HG02885 (cell line): ENCODE measurements around the gene TBCEL.
"Not testable (repeated sequence)": the region's sequence is repeated elsewhere in the genome, so short reads cannot be mapped to it uniquely, and the experiment has no call there.

Experiments
- ATAC-seq: cut with Tn5 transposase; IDR thresholded peaks from one replicate; pipeline ENCODE4 v1.9.1; 2021; ENCODE audit warnings: mild to moderate bottlenecking; ENCODE audit not compliant: unreplicated experiment, poor library complexity

Gene TBCEL, protein sequence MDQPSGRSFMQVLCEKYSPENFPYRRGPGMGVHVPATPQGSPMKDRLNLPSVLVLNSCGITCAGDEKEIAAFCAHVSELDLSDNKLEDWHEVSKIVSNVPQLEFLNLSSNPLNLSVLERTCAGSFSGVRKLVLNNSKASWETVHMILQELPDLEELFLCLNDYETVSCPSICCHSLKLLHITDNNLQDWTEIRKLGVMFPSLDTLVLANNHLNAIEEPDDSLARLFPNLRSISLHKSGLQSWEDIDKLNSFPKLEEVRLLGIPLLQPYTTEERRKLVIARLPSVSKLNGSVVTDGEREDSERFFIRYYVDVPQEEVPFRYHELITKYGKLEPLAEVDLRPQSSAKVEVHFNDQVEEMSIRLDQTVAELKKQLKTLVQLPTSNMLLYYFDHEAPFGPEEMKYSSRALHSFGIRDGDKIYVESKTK

DNA sequence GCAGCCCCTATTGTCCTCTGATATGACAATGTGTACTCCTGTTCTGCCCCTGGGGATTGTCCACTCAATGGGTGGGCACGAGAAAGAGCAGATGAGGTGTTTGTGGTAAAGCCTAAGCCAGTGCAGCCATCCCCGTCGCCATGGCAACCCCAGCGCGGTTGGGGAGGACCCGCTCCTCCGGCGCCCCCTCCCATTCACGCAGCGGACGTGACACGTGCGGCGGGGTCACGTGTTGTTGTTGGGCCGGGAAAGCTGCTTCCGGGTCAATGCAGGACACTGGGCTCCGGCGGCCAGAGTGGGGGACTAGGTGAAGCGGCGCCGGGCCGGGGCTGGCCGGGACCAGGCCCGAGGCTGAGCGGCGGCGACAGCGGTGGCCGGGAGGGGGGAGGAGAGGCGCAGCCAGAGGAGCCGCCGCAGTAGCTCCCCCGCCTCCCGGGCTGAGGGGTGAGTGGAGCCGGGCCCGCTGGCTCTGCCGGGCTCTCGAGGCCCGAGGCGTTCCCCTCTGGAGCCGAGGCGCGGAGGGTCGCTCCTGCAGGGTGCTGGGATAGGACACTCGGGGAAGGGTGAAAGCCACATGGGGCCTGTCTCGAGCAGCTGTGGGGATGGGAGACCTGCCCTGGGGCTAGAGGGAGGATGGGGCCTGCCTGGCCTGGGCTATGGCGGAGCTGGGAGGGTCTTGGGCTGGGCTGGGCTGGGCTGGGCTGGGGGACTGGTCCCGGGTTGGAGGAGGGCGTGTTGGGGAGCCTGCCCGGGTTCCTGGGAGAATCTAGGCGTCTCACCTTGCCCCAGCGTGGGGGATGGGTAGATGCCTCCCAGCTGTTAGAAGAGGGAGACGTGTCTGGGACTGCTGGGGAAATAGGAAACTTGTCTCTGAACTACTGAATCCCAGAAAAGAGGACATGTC, at the start of gene TBCEL:
Gene TBCEL, plus strand, starts transcription at position 255 of the 904 bp plus-strand sequence. CDS start 21,589 bp downstream, outside the sequence.
- peak; percentile 97 for ATAC-seq

DNA sequence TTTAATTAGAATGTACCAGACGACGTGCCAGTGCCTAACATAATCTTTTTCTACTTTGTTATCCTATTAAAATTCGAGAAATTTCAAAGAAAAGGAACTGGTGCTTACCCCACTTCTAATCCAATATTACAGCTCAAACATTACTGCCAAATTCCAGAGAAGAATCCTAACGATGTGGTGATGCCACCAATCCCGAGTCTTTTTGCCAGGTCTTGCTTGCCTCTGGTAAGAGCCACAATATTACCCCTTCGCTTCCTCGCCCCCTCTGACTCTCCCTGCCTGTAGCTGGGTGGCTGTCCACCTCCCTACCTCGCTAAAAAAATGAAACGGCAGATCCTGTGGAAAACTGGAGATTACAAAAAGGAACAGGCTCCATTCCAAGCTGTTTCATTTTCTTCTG, 49.4 kb upstream of the TBCEL start:
- no peak for ATAC-seq

DNA sequence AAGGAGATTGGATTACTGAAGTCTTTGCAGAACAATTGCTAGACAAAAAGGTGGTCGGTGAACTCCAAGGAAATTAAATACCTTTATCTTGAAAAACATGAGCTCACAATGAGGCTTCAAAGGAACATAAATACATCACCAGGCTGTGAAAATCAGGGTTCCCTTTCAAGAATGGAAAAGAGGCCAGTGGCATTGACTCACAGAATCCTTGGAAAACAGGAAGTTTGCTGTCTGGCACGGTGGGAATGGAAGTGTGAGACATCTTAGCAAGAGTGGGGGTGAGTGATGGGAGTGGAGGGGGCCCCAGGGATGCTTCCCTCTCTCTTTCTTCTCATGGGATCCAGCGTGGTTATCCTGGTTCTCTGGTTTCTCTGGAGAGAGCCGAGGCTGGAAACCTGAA, 48.9 kb upstream of the TBCEL start:
- ATAC-seq = no peak

DNA sequence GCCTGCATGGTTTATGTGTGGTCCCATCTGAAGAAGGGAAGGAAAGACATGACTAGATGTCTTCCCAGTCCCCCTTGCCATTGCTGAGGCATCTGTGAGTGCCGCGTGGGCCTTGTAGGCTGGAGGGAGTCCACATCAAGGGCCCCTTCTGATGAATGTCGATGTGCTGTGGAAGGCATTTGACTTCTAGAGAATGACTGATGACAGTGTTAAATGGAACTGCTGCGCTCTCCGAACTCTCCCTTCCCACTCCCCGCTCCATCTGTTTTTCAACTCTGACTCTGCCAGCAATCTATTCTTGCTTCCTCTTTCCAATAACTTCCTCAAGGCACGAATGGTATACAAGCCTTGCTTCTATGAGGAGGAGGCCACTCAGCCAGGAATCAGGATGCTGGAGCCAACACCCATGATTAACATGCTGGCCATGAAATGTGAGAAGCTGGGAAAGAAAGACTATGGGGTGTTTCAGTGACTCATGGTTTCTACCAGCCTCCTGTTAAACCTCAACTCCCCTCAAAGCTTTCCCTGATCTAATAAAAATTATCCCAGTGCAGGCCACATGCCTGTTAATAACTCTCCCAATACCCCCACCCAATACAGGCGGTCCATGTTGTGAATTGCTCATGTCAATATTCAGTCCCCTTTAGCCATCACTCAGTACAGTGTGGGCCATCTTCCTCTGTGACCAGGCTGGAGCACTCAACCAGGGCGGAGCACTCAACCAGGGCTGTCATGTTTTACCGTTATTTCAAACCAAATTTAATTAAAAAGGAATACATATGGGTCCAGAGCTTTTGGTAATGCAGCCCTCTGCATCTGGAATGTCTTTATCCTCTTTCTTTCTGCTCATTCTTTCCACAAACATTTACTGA, 46.4 kb upstream of the TBCEL start:
- no peak for ATAC-seq

DNA sequence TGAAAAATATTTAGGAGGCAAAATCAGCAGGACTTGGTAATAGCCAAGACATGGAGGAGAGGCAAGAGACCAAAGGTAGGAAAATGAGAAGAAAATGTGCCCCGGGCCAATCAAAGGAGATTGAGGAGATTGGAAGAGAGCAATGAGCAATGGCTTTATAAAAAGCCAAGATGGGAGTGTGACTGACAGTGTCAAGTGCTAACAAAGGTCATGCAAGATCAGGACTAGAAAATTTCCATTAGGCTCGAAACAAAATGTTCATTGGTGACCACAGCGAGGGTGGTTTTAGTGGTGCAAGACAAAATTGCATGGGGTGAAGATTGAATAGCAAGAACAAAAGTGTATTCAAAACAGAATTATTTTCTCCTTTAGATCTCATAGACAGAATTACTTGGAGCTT, 45.2 kb upstream of the TBCEL start:
- ATAC-seq = no peak

DNA sequence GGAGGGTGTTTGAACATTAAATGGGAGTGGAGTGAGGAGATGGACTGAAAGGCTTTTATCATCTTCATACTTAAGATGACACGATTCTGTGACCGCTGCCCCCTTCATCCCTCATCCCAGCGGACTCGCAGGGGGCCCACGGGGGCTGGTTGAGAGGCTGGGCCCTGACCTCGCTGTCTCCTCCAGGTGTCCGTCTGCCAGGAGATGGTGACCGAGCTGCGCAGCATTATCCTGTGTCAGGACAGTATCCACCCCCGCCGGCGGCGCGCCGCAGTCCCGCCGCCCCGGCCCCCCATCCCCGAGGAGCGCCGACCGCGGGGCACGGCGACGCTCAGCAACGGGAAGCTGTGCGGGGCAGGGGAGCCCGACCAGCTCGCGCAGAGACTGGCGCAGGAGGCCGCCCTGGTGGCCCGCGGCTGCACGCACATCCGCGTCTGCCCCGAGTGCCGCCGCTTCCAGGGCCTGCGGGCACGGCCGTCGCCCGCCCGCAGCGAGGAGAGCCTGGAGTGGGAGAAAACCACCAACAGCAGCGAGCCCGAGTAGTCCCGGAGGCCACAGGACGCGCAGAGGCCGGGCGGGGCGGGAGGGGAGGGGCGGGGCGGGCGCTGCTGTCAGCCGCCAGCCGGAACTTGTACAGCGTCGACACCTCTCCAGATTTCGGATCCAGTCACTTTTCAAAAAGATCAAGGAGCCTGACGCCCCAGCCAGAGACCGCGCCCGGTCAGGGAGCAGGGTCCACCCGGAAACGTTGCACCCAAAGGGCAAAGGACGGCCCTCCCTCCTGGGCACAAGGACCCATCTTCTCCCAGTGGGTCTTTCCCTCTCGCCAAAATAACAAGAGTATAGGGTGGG, 38.0 kb upstream of the TBCEL start:
- ATAC-seq = no peak

DNA sequence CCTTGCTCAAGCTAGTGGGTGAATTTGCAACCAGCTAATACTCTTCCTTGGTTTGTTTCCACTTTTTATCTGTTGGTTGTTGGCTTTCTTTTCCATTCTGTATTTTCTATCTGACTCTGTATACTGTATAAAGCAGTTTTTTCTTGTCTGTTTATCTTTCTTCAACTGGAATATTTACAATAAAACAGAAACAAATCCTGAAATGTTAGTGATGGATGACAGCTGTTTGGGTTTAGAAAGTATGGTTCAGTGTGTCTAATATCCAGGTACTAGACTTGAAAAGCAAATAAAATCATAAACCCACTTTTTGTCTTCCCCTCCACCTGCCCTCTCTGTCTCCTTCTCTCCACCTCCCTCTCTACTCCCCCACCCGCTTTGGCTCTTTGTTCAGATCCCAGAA, 35.3 kb upstream of the TBCEL start:
- ATAC-seq = no peak

DNA sequence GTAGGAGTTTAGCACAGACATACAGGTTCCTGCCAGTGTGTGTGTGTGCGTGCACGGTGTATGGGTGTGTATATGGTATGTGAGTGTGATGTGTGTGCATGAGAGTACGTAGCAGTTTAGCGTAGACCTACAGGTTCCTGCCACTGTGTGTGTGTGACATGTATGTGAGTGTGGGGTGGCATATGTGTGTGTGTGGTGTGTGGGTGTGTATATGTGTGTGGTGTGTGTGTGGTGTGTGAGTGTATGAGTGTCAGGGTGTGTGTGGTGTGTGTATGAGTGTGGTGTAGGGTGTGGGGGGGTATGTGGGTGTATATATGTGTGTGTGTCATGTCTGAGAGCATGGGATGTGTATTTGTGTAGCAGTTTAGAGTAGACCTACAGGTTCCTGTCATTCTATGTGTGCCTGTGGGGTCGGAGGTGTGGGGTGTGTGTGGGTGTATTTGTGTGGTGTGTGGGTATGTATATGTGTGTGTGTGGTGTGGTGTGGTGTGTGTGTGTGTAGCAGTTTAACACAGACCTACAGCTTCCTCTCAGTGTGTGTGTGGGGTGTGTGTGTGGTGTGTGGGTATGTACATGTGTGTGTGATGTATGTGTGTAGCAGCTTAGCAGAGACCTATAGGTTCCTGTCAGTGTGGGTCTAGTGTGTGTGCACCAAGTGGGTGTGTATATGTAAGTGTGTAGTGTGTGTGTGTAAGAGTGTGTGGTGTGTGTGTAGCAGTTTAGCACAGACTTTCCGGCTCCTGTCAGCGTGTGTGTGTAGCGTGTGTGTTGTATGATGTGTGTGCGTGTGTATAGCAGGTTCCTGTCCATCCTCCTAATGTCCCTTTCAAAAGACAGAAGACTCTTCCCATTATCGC, 31.8 kb upstream of the TBCEL start:
- no peak for ATAC-seq

DNA sequence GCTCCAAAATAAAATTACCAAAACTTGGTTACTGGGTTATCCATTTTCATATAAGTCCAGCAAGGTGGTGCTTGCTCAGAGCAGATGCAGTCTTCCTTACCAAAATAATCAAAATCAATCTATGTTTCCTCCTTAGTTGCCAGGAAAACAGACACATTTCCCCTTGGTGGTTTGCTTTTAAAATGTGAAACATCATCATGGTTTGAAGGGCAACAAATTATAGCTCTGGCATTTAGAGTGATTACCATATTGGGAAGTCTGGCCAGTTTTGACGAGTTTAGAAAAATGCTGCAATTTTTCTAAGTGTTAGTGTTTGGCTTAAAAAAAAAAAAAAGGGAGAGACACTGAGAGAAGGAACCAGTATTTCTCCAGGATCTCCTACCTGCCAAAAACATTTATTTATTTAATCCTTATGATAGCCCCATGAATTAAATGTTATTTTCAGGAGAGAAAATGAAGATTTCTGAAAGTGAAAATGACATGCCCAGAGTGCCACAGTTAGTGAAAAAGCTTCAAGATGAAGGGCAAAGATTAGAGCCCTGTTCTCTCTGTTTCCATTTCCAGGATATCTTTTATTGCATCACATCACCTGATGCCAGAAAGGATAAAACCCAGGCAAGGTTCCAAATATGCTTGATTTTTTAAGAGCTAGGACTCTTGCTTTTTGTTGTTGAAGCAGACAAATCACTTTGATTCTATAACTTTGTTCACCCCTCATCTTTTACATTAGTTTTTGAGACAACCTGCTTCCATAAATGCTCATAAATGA, 29.6 kb upstream of the TBCEL start:
- no peak for ATAC-seq

DNA sequence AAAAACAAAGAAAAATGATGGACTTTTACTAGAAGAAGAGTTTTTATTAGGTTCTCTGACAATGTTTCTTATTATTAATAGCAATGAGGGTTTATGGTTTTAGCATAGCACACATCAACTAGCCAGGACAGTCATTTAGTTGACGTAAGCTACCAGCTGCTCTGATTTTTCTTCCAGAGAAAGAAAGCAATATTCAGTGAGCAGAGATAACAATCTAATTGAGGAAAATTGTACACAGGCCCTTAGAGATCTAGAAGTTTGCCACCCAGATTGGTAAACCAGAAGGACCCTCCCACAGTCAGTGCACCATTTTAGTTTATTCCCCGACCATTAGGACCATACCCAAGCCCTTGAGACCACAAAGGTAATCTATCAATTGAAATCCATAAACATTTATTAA, 28.7 kb upstream of the TBCEL start:
- no peak for ATAC-seq

DNA sequence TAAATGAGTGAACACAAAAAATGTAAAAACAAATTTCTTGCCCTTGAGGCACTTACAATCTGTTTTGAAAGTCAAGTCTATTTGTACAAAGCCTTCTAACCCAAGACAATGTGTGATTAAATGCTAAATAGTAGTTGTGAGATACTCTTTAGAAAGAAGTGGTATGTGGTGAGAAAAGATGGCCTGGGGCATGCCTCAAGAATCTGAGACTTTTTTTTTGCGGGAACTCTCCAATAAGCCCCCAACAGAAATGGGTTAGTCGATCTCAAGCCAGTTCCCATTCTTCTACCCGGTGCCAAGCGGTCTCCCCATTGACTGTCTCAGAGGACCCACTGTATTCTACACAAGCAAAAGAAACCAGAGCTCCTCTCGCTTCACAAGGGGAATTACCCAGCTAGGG, 26.9 kb upstream of the TBCEL start:
- ATAC-seq = no peak

DNA sequence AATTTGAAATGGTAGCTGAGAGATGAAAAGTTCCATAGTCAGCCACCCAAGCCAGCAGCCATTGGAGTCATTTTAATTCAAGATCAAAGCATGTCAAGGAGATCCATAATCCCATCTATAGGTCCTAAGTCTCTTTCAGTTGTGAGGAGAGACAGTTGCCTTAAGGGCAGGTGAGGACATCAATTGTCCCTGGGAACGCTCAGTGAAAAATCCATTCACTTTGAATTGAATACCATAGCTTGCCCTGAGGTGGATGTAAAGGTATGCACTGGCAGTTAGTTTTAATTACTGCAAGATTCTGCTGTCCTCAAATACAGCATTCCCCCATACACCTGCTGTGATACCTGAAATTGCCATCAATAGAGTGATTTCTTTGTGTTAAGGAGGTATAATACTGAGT, 25.3 kb upstream of the TBCEL start:
- no peak for ATAC-seq

DNA sequence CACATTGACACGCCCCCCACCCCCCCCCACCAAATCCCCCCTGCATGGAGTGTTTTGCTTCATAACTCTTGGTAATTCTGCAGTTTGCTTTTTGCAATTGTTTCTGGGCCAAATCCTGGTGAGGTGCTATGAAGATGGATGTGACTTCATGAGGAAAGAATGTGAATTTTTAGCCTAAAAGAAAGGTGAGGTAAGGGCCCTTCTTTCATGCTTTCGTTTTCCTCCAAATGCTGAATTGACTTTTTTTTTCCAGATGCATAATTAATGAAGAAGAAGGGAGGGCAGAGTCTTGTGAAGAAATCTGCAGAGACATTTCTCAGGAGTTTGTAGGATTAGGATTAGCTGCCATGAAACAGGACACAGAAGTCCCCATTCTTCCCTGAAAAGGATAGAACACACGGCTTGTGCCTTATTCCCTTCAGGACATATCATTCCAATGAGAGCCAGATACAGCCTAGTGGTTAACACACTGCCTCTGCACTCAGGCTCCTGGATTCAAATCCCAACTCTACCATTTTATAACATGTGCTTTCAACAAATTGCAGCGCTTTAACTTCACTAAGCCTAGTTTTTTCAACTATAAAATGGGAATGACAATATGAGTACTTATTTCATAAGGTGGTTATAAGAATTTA, 19.6 kb upstream of the TBCEL start:
- ATAC-seq = no peak

DNA sequence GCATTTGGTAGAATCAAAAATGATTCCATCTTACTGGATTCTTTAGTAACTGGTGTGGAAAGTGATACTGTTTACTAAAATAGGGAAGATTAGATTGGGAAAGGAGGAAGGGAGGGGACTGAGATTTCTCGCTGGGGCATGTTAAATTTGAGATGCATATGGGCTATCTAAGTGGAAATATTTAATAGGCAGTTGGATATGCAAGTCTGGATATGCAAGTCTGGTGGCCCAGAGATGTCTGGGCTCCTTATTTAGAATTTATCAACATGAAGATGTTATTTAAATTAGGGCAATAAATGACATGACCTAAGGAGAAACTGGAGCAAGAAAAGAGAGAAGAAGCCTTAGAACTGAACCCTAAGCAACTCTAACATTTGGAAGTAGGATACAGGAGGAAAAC, 17.0 kb upstream of the TBCEL start:
- ATAC-seq = no peak

DNA sequence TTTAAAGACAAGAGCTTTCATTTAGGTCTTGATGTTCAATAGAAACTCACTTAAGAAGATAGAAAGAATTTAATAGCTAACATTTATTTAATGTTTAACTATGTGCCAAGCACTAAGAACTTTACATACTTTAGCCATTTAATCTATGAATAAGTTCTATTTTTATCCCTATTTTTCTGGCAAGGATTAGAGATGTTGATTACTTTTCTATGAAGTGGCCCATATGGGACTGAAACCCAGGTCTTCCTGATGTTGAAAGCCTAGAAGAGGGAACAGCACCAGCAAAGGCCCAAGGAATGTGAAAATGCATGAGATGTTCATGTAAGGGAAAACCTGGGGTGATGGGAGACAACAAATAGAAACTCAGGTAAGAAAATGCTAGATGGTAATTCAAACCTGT, 15.4 kb upstream of the TBCEL start:
- ATAC-seq = no peak

DNA sequence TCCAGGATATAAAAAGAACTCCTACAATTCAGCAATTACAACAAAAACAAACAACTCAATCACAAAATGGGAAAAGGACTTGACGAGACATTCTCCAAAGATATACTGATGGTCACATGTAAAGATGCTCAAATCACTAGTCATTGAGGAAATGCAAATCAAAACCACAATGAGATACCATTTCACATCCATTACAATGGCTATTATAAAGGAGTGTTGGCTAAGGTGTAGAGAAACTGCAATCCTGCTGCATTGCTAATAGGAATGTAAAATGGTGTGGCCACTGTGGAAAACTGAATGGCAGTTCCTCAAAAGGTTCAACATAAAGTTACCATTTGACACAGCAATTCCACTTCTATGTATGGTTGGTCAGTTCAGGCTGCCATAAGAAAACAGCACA, 11.8 kb upstream of the TBCEL start:
- no peak for ATAC-seq

DNA sequence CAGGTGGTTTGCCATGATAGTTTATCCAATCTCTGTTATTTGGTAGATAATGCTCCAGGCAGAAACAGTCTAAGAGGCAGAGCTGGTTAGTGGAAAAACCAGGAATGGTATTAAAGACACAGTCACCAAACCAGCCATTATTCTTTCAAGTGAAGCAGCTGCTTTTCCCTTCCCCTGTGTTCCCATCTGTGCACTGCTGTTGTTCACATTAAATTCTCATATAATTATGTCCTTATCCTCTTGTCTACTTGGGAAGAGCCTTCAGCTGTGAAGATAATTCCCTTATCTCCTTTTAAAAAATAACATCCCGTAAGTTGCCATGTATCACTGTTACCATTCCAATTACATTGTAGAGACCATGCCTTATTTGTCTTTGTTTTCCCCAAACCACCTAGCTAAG, 5.2 kb upstream of the TBCEL start:
- ATAC-seq = no peak

DNA sequence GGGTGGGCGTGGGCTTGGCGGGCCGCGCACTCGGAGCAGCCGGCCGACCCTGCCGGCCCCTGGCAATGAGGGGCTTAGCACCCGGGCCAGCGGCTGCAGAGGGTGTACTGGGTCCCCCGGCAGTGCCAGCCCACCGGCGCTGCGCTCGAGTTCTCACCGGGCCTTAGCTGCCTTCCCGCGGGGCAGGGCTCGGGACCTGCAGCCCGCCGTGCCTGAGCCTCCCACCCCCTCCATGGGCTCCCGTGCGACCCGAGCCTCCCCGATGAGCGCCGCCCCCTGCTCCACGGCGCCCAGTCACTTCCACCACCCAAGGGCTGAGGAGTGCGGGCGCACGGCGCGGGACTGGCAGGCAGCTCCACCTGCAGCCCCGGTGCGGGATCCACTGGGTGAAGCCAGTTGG, 2.2 kb upstream of the TBCEL start:
- ATAC-seq = not testable (repeated sequence)
